HG03175 (cell line): ENCODE measurements around the gene PFAS.
A peak's percentile ranks its signal among the peaks of the same experiment; 100 is the strongest.

ENCODE experiments used
- ATAC-seq: cut with Tn5 transposase; IDR thresholded peaks from one replicate; pipeline ENCODE4 v1.9.1; 2021; ENCODE audit warnings: mild to moderate bottlenecking, moderate library complexity; ENCODE audit not compliant: unreplicated experiment

Gene PFAS

DNA sequence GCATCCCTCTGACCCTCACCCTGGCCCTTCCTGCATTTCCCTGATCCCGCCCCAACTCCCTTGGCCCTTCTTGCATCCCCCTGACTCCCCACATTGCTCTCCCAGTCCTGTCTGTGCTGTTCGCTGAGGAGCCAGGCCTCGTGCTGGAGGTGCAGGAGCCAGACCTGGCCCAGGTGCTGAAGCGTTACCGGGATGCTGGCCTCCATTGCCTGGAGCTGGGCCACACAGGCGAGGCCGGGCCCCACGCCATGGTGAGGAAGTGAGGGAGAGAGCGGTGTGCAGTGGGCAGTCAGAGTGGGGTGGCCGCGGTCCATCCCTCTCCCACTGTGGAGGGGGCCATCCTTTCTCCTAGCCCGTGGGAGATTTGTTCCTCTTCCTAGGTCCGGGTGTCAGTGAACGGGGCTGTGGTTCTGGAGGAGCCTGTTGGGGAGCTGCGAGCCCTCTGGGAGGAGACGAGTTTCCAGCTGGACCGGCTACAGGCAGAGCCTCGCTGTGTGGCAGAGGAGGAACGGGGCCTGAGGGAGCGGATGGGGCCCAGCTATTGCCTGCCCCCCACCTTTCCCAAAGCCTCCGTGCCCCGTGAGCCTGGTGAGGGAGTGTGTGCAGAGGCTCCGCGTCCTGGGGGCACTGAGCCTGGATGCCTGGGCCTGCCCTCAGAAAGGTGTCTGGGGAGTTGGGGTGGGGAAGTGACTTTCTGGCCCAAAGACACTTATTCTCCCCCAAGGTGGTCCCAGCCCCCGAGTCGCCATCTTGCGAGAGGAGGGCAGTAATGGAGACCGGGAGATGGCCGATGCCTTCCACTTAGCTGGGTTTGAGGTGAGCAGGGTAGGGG is 17.8 kb downstream of the PFAS start:
- no peak for ATAC-seq

DNA sequence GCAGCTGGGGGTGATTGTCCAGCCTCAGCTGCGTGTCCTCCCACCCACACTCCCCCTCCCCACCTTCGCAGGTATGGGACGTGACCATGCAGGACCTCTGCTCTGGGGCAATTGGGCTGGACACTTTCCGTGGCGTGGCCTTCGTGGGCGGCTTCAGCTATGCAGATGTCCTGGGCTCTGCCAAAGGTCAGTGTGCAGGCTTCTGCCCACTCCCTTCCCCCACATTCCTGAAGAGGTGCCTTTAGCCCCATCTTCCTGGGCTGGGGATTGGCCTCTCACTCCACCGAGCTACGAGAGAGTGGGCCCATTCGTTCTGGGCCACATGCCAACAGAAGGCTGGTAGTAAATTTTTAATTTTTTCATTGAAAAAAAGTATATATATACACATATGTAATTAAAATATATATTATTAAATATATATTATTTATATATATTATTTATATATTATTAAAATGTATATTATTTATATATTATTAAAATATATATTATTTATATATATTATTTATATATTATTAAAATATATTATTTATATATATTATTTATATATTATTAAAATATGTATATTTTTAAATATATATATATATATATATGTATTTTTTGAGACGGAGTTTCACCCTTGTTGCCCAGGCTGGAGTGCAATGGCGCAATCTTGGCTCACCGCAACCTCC is 18.5 kb downstream of the PFAS start:
- ATAC-seq: no peak

DNA sequence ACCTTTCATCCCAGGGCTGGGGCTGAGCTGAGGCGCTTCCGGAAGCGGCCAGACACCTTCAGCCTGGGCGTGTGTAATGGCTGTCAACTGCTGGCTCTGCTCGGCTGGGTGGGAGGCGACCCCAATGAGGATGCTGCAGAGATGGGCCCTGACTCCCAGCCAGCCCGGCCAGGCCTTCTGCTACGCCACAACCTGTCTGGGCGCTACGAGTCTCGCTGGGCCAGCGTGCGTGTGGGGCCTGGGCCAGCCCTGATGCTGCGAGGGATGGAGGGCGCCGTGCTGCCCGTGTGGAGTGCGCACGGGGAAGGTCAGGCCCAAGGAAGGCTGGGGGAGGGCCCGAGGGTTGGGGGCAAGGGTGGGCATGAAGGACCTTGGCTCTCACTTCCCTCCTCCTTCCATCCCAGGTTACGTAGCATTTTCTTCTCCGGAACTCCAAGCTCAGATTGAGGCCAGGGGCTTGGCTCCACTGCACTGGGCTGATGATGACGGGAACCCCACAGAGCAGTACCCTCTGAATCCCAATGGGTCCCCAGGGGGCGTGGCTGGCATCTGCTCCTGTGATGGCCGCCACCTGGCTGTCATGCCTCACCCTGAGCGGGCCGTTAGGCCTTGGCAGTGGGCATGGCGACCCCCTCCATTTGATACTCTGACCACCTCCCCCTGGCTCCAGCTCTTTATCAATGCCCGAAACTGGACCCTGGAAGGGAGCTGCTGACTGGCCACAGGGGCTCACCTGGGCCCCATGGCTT is 19.6 kb downstream of the PFAS start:
- no peak for ATAC-seq

DNA sequence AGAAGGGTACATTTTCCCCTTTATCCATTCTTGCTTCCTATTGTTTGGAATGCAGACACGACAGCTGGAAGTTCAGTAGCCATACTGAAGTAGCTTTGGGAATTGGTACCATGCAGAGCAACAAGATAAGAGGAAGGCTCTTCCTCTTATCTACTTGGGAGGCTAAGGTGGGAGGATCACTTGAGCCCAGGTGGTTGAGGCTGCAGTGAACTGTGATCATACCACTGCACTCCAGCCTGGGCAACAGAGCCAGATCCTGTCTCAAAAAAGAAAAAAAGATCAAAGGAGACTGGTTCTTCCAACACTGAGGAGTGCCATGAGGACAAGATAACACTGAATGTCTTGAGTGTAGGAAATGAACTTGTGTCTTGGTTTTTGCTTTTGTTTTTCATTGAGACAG is 23.3 kb downstream of the PFAS start:
- ATAC-seq: no peak

DNA sequence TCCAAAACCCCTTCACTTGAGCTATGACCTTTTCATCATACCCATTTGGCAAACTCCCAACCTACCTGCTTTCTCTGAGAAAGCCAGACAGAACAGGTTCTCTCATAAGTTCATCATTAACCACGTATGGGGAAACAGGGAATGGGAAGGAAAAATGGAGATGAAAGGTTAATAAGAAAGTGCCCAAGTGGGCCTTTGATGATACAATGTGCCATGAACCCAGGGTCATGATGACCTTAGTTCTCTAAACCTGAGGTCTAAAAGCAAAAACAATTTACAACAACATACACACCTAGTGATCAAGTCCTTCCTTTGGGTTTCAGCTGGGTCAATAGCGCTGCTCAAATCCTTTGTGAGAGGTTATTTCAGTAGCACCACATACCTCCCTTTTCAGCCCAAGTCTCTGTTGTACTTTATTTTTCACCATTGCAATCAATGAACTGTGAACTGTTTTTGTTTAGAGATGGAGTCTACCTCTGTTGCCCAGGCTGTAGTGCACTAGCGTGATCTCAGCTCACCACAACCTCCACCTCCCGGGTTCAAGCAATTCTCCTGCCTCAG is 24.9 kb downstream of the PFAS start:
- ATAC-seq: no peak

DNA sequence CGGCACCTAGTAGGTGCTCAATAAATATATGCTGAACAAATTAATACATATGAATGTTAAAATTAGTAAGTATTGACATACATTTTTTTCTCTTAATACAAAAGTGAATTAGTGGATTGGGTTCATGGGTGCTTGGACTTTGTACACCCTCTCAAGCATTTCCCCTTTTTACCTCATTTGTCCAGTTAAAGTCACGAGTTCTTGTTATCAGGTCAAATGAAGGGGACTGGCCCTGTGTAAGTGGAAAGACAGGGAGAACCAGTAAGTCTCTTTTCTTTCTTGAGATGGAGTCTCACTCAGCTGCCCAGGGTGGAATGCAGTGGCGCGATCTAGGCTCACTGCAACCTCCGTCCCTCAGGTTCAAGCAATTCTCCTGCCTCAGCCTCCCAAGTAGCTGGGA is 25.7 kb downstream of the PFAS start:
- no peak for ATAC-seq

DNA sequence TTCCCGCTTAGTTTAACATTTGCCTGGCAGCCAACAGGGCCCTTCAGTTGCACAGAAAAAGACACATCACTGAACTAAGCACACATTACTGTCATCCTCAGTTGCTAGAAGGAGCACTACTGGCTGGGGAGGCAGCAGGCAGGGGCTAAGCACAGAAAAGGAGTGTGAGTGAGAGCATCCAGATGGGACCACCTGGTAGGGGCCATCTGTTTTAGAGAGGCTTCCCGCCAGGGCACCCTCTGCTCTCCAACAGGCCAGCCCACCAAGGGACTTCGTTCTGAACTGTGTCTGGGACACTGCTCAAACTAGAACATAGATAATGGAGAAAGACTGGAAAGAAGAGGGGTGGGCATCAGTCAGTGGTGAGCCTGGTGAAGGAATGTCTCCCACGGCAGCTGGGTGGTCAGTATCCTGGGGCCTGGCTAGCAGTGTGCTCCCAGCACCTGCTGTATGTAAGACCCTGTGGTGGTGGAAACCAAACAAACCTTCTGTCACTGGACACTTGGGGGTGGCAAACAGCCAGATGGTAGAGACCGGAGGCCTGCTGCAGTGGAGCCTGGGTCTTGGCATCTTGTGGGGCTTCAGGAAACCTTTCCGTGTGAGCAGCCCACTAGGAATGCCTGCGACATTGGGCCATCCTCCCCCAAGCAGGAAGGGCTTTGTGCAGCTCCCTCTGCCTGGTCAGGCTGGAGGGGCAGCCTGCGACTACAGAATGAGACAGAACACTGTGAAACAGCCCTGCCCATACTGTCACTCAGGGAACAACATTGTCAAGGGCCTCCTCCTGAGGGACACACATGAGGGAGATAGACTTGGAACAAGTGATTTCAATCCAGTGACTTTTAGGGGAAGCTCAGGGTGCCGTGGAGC is 26.6 kb downstream of the PFAS start:
- ATAC-seq: no peak

DNA sequence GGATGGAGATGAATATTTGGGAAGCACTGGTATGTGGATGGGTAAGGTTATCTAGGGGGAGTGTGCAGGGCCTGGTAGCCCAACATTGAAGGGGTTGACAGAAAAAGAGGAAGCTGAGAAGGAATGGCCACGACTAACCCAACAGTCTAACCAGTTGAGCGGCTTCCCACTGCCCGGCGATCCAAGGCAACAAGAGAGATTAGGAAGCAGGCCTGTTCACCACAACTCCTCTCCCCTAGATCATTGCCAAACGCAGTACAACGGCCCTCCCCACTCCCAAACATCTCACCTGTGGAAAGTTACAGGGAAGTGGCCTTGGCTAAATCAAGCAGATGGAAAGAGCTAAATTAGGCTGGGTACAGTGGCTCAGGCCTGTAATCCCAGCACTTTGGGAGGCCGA is 28.2 kb downstream of the PFAS start:
- no peak for ATAC-seq

DNA sequence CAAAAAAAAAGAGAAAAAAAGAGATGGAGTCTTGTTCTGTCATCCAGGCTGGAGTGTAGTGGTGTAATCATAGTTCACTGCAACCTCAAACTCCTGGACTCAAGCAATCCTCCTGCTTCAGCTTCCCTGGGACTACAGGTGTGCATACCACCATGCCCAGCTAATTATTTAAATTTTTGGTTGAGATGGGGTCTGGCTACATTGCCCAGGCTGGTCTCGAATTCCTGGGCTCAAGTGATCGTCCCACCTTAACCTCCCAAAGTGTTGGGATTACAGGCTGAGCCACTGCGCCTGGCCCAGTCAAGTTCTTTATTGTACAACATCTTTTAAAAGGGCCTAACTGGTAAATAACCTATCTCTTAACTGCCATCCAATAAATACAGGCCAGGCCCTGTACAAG is 33.3 kb downstream of the PFAS start:
- ATAC-seq: no peak

DNA sequence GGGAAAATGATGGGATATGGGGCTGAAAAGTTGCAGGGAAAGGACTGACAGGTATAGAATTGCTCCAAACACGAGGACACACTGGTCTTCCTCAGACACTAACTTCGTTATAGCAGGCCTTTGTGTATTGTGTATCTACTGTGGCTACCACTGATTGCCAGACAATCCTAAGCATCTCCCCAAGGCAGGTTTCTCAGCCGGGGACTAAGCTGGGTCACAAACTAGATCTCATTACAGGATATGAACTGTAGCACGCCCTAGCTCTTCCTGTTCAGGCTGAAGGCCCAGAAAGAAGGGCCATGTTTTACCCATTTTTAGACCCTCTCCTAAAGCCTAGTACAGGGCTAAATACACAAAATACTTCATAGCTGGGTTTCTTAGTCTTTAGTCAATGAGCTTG is 34.3 kb downstream of the PFAS start:
- ATAC-seq: no peak

DNA sequence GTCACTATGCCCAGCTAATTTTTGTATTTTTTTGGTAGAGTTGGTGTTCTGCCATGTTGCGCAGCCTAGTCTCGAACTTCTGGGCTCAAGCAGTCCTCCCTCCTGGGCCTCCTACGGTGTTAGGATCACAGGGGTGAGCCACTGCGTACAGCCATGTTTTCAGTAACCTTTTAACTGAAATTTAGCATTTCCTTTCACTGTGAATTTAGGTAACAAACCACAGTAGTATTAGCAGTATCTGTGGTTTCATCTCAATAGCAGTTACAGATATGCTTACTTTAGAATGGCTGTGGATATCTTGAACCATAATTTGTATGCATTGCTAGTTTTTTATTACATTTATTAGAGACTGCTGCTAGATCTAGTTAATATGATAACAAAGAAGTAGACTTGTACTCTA is 35.0 kb downstream of the PFAS start:
- ATAC-seq: no peak

DNA sequence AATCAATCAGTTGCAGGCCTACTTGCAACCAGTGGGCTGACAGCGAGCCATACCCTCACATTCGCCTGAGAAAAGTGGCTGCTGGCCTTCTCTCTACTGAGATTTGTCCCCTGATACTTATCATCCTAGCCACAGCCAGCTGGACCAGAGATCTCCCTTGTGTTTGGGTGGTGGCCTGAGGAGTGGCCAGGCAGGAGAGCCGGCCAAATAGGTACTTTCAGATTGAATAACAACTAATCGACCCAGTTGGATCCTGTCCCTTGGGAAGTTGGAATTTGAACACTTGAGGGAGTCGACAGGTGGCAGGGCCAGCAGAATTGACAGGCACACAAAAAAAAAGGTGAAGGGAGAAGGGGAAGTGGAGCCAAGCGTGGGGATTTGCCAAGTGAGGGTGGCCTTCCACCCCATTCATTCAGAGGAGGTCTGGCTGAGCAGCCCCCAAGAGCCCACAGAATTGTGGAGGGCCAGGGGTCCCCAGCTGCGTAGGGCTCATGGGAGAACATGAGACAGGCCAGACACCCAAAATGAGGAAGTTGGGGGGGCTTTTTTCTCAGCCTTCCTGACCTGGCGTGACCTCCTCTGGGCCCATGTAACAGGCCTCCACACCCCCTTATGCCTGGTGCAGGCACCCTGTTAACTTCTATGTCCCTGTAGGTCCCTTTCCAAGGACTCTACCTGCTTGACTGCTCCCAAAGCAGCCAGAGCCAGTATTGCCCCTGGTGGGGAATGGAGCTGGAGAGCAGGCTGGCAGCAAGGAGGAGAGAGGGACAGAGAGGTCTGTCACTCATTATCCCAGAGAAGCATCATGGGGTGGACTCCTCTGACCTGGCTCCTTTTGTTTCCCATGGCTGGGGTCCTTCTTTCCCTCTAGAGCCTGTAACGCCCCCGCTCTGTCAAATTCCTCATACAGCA is 36.4 kb downstream of the PFAS start:
- ATAC-seq: no peak

DNA sequence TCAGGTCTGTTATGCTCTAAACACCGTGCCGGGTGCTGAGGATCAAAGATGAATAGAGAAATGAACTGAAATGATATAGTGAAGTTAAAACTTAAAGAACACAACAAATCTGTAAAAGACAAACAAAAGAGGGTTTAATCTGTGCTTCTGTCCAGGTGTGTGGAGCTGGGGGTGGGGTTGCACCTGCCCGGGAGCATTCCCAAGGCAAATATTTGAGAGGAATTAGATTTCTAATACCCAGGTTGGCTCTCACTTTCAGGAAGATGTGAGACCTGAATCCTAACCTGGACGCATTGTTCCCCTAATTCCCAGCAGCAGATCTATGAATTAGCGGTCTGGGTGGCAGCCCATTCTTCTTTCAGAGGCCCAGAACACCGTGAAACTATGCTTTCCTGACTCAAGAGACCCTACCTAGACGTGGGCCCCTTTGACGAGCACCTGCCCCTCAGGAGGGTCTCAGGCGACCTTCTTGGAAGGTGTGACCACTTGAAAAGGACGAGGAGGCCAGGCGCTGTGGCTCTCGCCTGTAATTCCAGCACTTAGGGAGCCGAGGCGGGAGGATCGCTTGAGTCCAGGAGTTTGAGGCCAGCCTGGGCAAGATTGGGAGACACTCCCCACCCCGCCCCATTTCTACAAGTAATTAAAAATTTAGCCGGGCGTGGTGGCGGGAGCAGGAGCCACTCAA is 38.7 kb downstream of the PFAS start:
- no peak for ATAC-seq

DNA sequence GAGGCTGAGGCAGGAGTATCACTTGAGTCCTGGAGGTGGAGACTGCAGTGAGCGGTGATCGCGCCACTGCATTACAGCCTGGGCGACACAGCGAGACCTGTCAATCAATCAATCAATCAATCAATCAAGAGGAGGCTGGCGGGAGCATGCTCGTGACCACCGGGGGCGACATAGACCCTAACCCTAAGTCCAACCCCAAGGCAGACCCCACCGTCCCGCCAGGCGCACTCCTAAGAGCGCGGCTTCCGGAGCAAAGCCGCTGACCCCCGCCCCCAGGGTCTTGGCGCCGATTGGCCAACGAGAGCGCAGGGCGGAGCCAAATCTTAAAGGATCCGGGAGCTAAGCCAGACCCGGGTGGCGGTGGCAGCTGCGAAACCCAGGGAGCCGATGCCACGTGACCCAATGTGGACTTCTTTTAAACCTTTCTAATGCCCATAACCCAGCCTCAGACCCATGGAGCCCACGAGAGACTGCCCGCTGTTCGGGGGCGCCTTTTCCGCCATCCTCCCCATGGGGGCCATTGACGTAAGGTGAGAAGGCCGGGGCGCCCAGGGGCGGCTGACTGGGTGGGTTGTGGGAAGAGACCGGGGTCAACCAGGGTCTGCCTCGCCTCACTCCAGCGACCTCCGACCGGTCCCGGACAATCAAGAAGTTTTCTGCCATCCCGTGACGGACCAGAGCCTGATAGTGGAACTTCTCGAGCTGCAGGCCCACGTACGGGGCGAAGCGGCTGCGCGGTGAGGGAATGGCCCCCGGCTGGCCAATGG is 39.4 kb downstream of the PFAS start, which contains the start of gene RANGRF:
Gene RANGRF, plus strand, starts transcription at position 335 of the 767 bp plus-strand sequence. Its CDS starts 119 bp downstream, at position 454.
- peak; percentile 83 for ATAC-seq

DNA sequence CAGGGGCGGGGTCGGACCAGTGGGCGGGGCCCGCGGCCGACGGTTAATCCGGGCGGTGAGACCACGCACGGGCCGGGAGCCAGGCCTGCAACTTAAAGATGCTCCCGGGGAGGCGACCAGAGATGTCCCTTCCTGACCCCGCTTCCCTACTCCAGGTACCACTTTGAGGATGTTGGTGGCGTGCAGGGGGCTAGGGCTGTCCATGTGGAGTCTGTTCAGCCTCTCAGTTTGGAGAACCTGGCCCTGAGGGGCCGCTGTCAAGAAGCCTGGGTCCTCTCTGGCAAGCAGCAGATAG is 40.0 kb downstream of the PFAS start:
- no peak for ATAC-seq

DNA sequence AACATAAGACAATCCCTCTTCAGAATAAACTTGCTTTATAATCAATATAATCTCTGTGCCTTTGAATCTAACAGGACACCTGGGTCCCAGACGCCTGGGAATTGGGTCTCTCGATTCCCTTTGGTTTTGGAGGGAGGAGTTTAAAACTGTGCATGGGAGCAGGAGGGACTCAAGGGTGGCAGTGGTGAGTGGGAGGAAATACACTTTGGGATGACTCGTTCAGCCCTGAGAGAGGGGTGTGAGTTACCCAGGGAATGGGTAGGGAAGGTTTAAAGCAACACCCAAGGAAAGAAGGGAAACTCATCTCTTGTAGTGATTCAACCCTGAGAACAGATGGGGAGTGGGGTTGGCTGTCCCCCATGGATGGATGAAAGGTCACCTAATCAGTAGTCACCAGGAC is 41.0 kb downstream of the PFAS start:
- ATAC-seq: no peak

DNA sequence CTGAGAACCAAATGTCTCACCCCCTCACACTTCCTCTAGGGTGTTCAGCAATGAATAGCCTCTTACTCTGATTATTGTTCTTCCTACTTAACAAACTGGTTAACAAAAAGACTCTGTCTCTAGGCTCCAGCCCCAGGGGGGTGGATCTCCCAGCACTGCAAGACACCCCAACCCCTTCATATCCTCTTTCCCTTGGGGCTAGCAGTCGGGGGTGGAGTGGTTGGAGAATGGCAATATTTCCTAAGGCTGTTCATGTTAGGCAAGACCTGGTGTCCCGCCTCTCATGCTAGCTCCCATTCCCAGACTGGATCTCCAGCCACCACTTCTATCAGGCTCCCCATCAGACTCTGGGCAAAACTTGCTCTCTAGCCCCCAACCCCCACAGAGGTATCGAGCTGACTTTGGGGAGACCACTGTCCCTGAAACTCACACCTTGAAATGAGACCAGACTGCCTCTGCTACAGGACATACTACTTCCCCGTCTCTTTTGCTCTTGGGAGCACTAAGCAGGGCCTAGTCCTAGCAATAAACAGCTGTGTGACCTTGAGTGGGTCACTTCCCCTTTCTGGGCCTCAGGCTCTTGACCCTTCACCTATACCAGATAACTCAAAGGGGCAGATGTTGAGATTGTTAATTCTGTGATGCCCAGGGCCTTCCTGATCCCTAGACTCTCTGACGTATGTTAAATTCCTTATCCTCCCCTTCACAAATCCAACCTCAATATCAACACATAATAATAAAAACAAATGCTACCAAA is 43.7 kb downstream of the PFAS start:
- no peak for ATAC-seq

DNA sequence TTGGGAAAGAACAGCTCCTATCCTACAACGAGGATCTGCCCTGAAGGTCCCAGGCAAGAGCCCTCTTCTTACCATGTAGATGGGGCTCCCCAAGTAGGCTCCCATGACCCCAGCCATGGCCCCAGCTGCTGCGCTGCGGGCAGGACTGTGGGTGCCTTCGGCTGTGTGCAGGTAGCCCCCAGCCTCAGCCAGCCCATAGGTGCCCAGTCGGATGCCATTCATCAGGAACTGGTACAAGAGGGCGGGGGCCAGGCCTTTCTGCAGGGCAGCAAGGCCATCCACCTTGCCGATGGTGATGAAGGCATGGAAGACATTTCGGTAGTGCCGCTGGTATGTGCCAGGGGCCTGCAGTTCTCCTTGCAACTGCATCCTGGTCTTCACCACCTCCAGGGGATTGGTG is 45.3 kb downstream of the PFAS start:
- no peak for ATAC-seq
